Aortic smooth muscle cell (primary cell): ENCODE results near the gene ERGIC3. TPM values are rescaled to one million over a fixed set of nuclear protein-coding genes. Genes with fewer than 3 reads are reported as not detected.

Source experiments
- total RNA-seq: library from RNA; depleted of rRNA; stranded (reverse); fragments of >200 nt; gene quantifications from 2 replicates; pipeline ENCODE4 v1.2.3, GENCODE V29; 2014

Gene ERGIC3
- total RNA-seq = 353 and 375 TPM in 2 replicates

GRCh38 chr20:35541783-35542662 is at the start of gene ERGIC3:
TSS of gene ERGIC3 (plus strand) at chr20:35542078. CDS start at chr20:35542098, 20 bp downstream.

GRCh38 chr20:35529552-35529951 is 12.3 kb upstream of the ERGIC3 start, which contains the start of gene C20orf173:
TSS of gene C20orf173 (minus strand) at chr20:35529652. CDS start at chr20:35529373, 279 bp downstream.

Other genes starting within 250 kb of the ERGIC3 start
- not detected in 2 replicates for gene FAM83C, start 249.7 kb upstream of the ERGIC3 start, total RNA-seq
- 25.8 and 31.5 TPM in 2 replicates for gene UQCC1, start 130.1 kb upstream of the ERGIC3 start, total RNA-seq
- gene GDF5, start 103.8 kb upstream of the ERGIC3 start, total RNA-seq = 4.2 and 23.0 TPM in 2 replicates
- gene CEP250, start 86.5 kb upstream of the ERGIC3 start, total RNA-seq = 15.7 and 20.5 TPM in 2 replicates
- not detected in 2 replicates for gene C20orf173, start 12.4 kb upstream of the ERGIC3 start, total RNA-seq
- 4.9 and 5.2 TPM in 2 replicates for gene SPAG4, start 73.8 kb downstream of the ERGIC3 start, total RNA-seq
- 129 and 146 TPM in 2 replicates for gene CPNE1, start 122.8 kb downstream of the ERGIC3 start, total RNA-seq
- 38.2 and 40.7 TPM in 2 replicates for gene RBM12, start 122.8 kb downstream of the ERGIC3 start, total RNA-seq
- 20.3 and 29.0 TPM in 2 replicates for gene NFS1, start 157.3 kb downstream of the ERGIC3 start, total RNA-seq
- gene ROMO1, start 157.3 kb downstream of the ERGIC3 start, total RNA-seq = 265 and 380 TPM in 2 replicates
- 324 and 369 TPM in 2 replicates for gene RBM39, start 200.2 kb downstream of the ERGIC3 start, total RNA-seq
- 22.2 and 25.8 TPM in 2 replicates for gene PHF20, start 229.9 kb downstream of the ERGIC3 start, total RNA-seq